Omental fat pad (tissue), 4 donors: ENCODE results near the gene IDI2. TPM values are rescaled to one million over a fixed set of nuclear protein-coding genes. Genes with fewer than 3 reads are reported as not detected.
A peak's percentile ranks its signal among the peaks of the same experiment; 100 is the strongest.
"Not testable (repeated sequence)": the region's sequence is repeated elsewhere in the genome, so short reads cannot be mapped to it uniquely, and the experiment has no call there.

Experiments
- ATAC-seq: fragments of 150-250 bp; one replicate; pipeline ENCODE4 v1.9.1; 2016; ENCODE audit warnings: mild to moderate bottlenecking, moderate library complexity; ENCODE audit not compliant: low FRiP score
- DNase-seq: peaks from one replicate; pipeline ENCODE4 v3.0.0-alpha.2; 2019; ENCODE audit warnings: low spot score
- CTCF ChIP-seq, 3 donors: fragments of 450-650 bp; IDR thresholded peaks; one replicate each; pipeline ENCODE4 v1.5.1; 2016 to 2017; ENCODE audit warnings: antibody characterized with exemption in 3 of 3, mild to moderate bottlenecking in 3 of 3, moderate library complexity in 2 of 3
- total RNA-seq, 4 donors: library from RNA; depleted of rRNA; stranded (reverse); fragments of >200 nt; gene quantifications; one replicate each; pipeline ENCODE4 v1.1.0, GENCODE V29; 2016

IDI2 gene
- total RNA-seq, 4 donors from 2014 or later, result not detected

- ATAC-seq, result no peak
- no peak for TF ChIP-seq CTCF (IDR thresholded peaks at IDR 0.05)
- no peak for DNase-seq
Measured at GRCh38 chr10:1022413-1022812, 3.2 kb downstream of the IDI2 start.

GRCh38 chr10:1020958-1021357 lies 4.7 kb downstream of the IDI2 start:
- ATAC-seq (no peak), DNase-seq (no peak)
- TF ChIP-seq CTCF (IDR thresholded peaks at IDR 0.05), result no peak

GRCh38 chr10:1020460-1020859 lies 5.2 kb downstream of the IDI2 start:
- DNase-seq (no peak), ATAC-seq (no peak)
- TF ChIP-seq CTCF (IDR thresholded peaks at IDR 0.05), result no peak

GRCh38 chr10:1019362-1019761 lies 6.3 kb downstream of the IDI2 start:
- DNase-seq (no peak), ATAC-seq (no peak)
- no peak for TF ChIP-seq CTCF (IDR thresholded peaks at IDR 0.05)

GRCh38 chr10:1015688-1016087 lies 10.0 kb downstream of the IDI2 start:
- DNase-seq (no peak), ATAC-seq (no peak)
- no peak for TF ChIP-seq CTCF (IDR thresholded peaks at IDR 0.05)

- no peak for ATAC-seq
- DNase-seq, result no peak
- TF ChIP-seq CTCF (IDR thresholded peaks at IDR 0.05), result no peak
Measured at GRCh38 chr10:1011696-1012095, 14.0 kb downstream of the IDI2 start.

- no peak for TF ChIP-seq CTCF (IDR thresholded peaks at IDR 0.05)
- ATAC-seq, result peak; percentile 12
Measured at GRCh38 chr10:1010703-1011102, 15.0 kb downstream of the IDI2 start.

GRCh38 chr10:1009947-1010346 lies 15.7 kb downstream of the IDI2 start:
- not testable (repeated sequence) for DNase-seq, ATAC-seq

More at GRCh38 chr10:1010703-1011102, 15.0 kb downstream of the IDI2 start:
- DNase-seq, result no peak
